ENCODE measurements around the gene OTUD6A. TPM values are rescaled to one million over a fixed set of nuclear protein-coding genes. Genes with fewer than 3 reads are reported as not detected.

Gene OTUD6A
- total RNA-seq, 1 donor from 2014 or later = not detected

GRCh38 chrX:70054391-70054790, 7.9 kb upstream of the OTUD6A start:
- no peak for DNase-seq (ENCODE audit: low read depth)

GRCh38 chrX:70062961-70063550, 799 bp downstream of the OTUD6A start:
- TF ChIP-seq CTCF (conservative IDR thresholded peaks at IDR 0.05; ENCODE audit: low read depth, low read length) = no peak
- DNase-seq (ENCODE audit: low read depth) = no peak
- H3K4me3 ChIP-seq (ENCODE audit: low read depth, low read length) = no peak overlapping the region

More at GRCh38 chrX:70054391-70054790, 7.9 kb upstream of the OTUD6A start:
- no peak overlapping the region for H3K4me3 ChIP-seq (ENCODE audit: low read depth, low read length)
- TF ChIP-seq CTCF (conservative IDR thresholded peaks at IDR 0.05; ENCODE audit: low read depth, low read length) = no peak

GRCh38 chrX:70066646-70067045, 4.4 kb downstream of the OTUD6A start:
- TF ChIP-seq CTCF (conservative IDR thresholded peaks at IDR 0.05; ENCODE audit: low read depth, low read length) = no peak

GRCh38 chrX:70079297-70079696, 17.0 kb downstream of the OTUD6A start:
- no peak for DNase-seq (ENCODE audit: low read depth)
- no peak for TF ChIP-seq CTCF (conservative IDR thresholded peaks at IDR 0.05; ENCODE audit: low read depth, low read length)
- no peak overlapping the region for H3K4me3 ChIP-seq (ENCODE audit: low read depth, low read length)

More at GRCh38 chrX:70066646-70067045, 4.4 kb downstream of the OTUD6A start:
- DNase-seq (ENCODE audit: low read depth) = no peak
- H3K4me3 ChIP-seq (ENCODE audit: low read depth, low read length) = no peak overlapping the region

- H3K4me3 ChIP-seq (ENCODE audit: low read depth, low read length) = no peak overlapping the region
These were observed 17.6 kb downstream of the OTUD6A start for GRCh38 chrX:70079870-70080269.

GRCh38 chrX:70082723-70083122, 20.5 kb downstream of the OTUD6A start:
- no peak for DNase-seq (ENCODE audit: low read depth)
- no peak overlapping the region for H3K4me3 ChIP-seq (ENCODE audit: low read depth, low read length)
- no peak for TF ChIP-seq CTCF (conservative IDR thresholded peaks at IDR 0.05; ENCODE audit: low read depth, low read length)

More at GRCh38 chrX:70079870-70080269, 17.6 kb downstream of the OTUD6A start:
- no peak for DNase-seq (ENCODE audit: low read depth)
- no peak for TF ChIP-seq CTCF (conservative IDR thresholded peaks at IDR 0.05; ENCODE audit: low read depth, low read length)

GRCh38 chrX:70084592-70085240, 22.5 kb downstream of the OTUD6A start:
- no peak overlapping the region for H3K4me3 ChIP-seq (ENCODE audit: low read depth, low read length)
- DNase-seq (ENCODE audit: low read depth) = no peak
- TF ChIP-seq CTCF (conservative IDR thresholded peaks at IDR 0.05; ENCODE audit: low read depth, low read length) = no peak
